ENCODE measurements around the gene ACAP3. TPM values are rescaled to one million over a fixed set of nuclear protein-coding genes. Genes with fewer than 3 reads are reported as not detected.

ACAP3 gene
- total and polyA plus RNA-seq, 4 donors: 2.7 to 24.8 (median 15.0) TPM

- Histone ChIP-seq H3K4me1 (ENCODE audit: control insufficient read depth in 4 of 4, insufficient read depth in 4 of 4, low read length in 3 of 4) (peaks cover 6 to 29% (median 19%) of the 10 kb centered on the region in 4 donors), H3K27ac (ENCODE audit: low read depth in 1 of 2, low read length in 2 of 2) (no peak overlapping the region), H3K9ac (ENCODE audit: low read depth in 1 of 2, low read length in 2 of 2) (no peak overlapping the region), H3K9me3 (ENCODE audit: control insufficient read depth in 4 of 4, low read length in 3 of 4) (no peaks in the 10 kb centered on the region), H3K36me3 (ENCODE audit: control insufficient read depth in 4 of 4, insufficient read depth in 3 of 4, low read depth in 1 of 4, low read length in 3 of 4) (peaks cover 2 to 7% (median 3%) of the 10 kb centered on the region in 4 donors), H3K4me3 (ENCODE audit: low read depth in 1 of 3, low read length in 3 of 3) (no peak overlapping the region), H3K27me3 (ENCODE audit: control insufficient read depth in 4 of 4, insufficient read depth in 4 of 4, low read length in 3 of 4) (no peaks in the 10 kb centered on the region)
- TF ChIP-seq GABPA (IDR thresholded peaks at IDR 0.05 in 1 of 2, conservative IDR thresholded peaks at IDR 0.05 in 1 of 2) (no peak), REST (IDR thresholded peaks at IDR 0.05) (no peak), HNF4A (conservative IDR thresholded peaks at IDR 0.05) (no peak), RXRA (IDR thresholded peaks at IDR 0.05) (no peak), CTCF (IDR thresholded peaks at IDR 0.05; ENCODE audit: low read depth, low read length, missing input control) (no peak), SP1 (IDR thresholded peaks at IDR 0.05) (no peak), HNF4G (IDR thresholded peaks at IDR 0.05) (no peak), RAD21 (IDR thresholded peaks at IDR 0.05) (no peak), TAF1 (conservative IDR thresholded peaks at IDR 0.05) (no peak), MAX (IDR thresholded peaks at IDR 0.05) (no peak), YY1 (IDR thresholded peaks at IDR 0.05) (no peak), NR2F2 (IDR thresholded peaks at IDR 0.05) (no peak), JUND (IDR thresholded peaks at IDR 0.05) (no peak), FOXA1 (IDR thresholded peaks at IDR 0.05) (no peak), ZBTB33 (IDR thresholded peaks at IDR 0.05) (no peak)
- no peak for DNase-seq (ENCODE audit: low spot score)
- 90% methylated on average over 23 of the region's 23 CpGs for WGBS
Measured at GRCh38 chr1:1320666-1321448, 13.1 kb upstream of the ACAP3 start.

- peaks cover 2 to 11% (median 6%) of the 10 kb centered on the region in 4 donors for H3K36me3 ChIP-seq (ENCODE audit: control insufficient read depth in 4 of 4, insufficient read depth in 3 of 4, low read depth in 1 of 4, low read length in 3 of 4)
- 88% methylated on average over 13 of the region's 13 CpGs for WGBS
- TF ChIP-seq JUND (IDR thresholded peaks at IDR 0.05) (no peak), SP1 (IDR thresholded peaks at IDR 0.05) (peak; percentile 54), GABPA (IDR thresholded peaks at IDR 0.05 in 1 of 2, conservative IDR thresholded peaks at IDR 0.05 in 1 of 2) (no peak), HNF4A (conservative IDR thresholded peaks at IDR 0.05) (peak in 1 of 2 donors; percentile 12)
- no peak for DNase-seq (ENCODE audit: low spot score)
- no peaks in the 10 kb centered on the region for H3K9me3 ChIP-seq (ENCODE audit: control insufficient read depth in 4 of 4, low read length in 3 of 4)
- H3K4me3 ChIP-seq (ENCODE audit: low read depth in 1 of 3, low read length in 3 of 3): no peak overlapping the region
- no peak overlapping the region for H3K27ac ChIP-seq (ENCODE audit: low read depth in 1 of 2, low read length in 2 of 2)
- H3K9ac ChIP-seq (ENCODE audit: low read depth in 1 of 2, low read length in 2 of 2): no peak overlapping the region
- H3K27me3 ChIP-seq (ENCODE audit: control insufficient read depth in 4 of 4, insufficient read depth in 4 of 4, low read length in 3 of 4): no peaks in the 10 kb centered on the region
- H3K4me1 ChIP-seq (ENCODE audit: control insufficient read depth in 4 of 4, insufficient read depth in 4 of 4, low read length in 3 of 4): peaks cover 3 to 20% (median 11%) of the 10 kb centered on the region in 4 donors
Measured at GRCh38 chr1:1319646-1319941, 11.9 kb upstream of the ACAP3 start.

All from liver (tissue), 9 donors.